IMR-90 (cell line): Measurements from ENCODE around the gene FCRL1. TPM values are rescaled to one million over a fixed set of nuclear protein-coding genes. Genes with fewer than 3 reads are reported as not detected.

Experiments used
- ATAC-seq: fragments of 200-7000 bp; cut with Tn5 transposase; 2 replicates; pipeline ENCODE4 v1.9.1; 2020; ENCODE audit warnings: low read depth, mild to moderate bottlenecking, moderate library complexity
- BruUV-seq: library from RNA; stranded (reverse); fragments of 400-500 nt; replicated peaks from 2 replicates; lab custom pipeline; 2021; lab: Mats Ljungman, UMichigan
- CTCF ChIA-PET: fragments of 300-600 bp; formaldehyde crosslinking; extraction: SDS; loops from one replicate; lab custom pipeline; 2021; ENCODE audit warnings: antibody characterized with exemption; lab: Yijun Ruan, JAX
- POLR2A ChIA-PET: fragments of 300-600 bp; sonication (Branson Sonifier 250); formaldehyde crosslinking; loops from one replicate; lab custom pipeline; 2022; ENCODE audit warnings: antibody characterized with exemption; ENCODE audit not compliant: unreplicated experiment; lab: Charles Lee
- DNase-seq: peaks from one replicate; pipeline ENCODE4 v3.0.0; 2013
- H2AFZ ChIP-seq: replicated peaks from 2 replicates; pipeline ENCODE3; 2013; ENCODE audit warnings: low read length, mild to moderate bottlenecking; ENCODE audit not compliant: poor library complexity
- H2AK5ac ChIP-seq: 2 replicates; pipeline ENCODE4 v1.6.1; 2013; ENCODE audit warnings: low read depth, low read length, inconsistent platforms
- H2AK9ac ChIP-seq: replicated peaks from 2 replicates; pipeline ENCODE3; 2013; ENCODE audit warnings: mild to moderate bottlenecking, low read depth, low read length, moderate library complexity; ENCODE audit not compliant: poor library complexity
- H2BK120ac ChIP-seq: 2 replicates; pipeline ENCODE4 v1.6.1; 2013; ENCODE audit warnings: low read depth, low read length, inconsistent platforms
- H2BK15ac ChIP-seq: 3 replicates; pipeline ENCODE4 v1.6.1; 2013; ENCODE audit warnings: low read depth, low read length, inconsistent platforms
- H2BK20ac ChIP-seq: 2 replicates; pipeline ENCODE4 v1.6.1; 2013; ENCODE audit warnings: low read depth, mild to moderate bottlenecking, inconsistent platforms, low read length, moderate library complexity
- H2BK5ac ChIP-seq: 2 replicates; pipeline ENCODE4 v1.6.1; 2013; ENCODE audit warnings: mild to moderate bottlenecking, low read depth, low read length, inconsistent platforms; ENCODE audit not compliant: poor library complexity, severe bottlenecking
- H3K14ac ChIP-seq: replicated peaks from 2 replicates; pipeline ENCODE4 v1.6.1; 2013; ENCODE audit warnings: low read depth, low read length, inconsistent platforms
- H3K18ac ChIP-seq: 2 replicates; pipeline ENCODE4 v1.6.1; 2013; ENCODE audit warnings: low read depth, low read length, control low read depth
- H3K23ac ChIP-seq: 2 replicates; pipeline ENCODE4 v1.6.1; 2013; ENCODE audit warnings: low read depth, low read length, inconsistent platforms
- H3K27ac ChIP-seq: 2 replicates; pipeline ENCODE4 v1.5.1; 2013; ENCODE audit warnings: mild to moderate bottlenecking, control low read depth, low read length; ENCODE audit not compliant: insufficient read depth
- H3K27me3 ChIP-seq: 2 replicates; pipeline ENCODE4 v1.6.1; 2013; ENCODE audit warnings: low read length; ENCODE audit not compliant: control insufficient read depth, insufficient read depth
- H3K36me3 ChIP-seq: 2 replicates; pipeline ENCODE4 v1.6.1; 2013; ENCODE audit warnings: low read length, mixed read lengths; ENCODE audit not compliant: control insufficient read depth, insufficient read depth
- H3K4ac ChIP-seq: 2 replicates; pipeline ENCODE4 v1.6.1; 2013; ENCODE audit warnings: low read depth, low read length, inconsistent platforms
- H3K4me1 ChIP-seq: 2 replicates; pipeline ENCODE4 v1.6.1; 2013; ENCODE audit warnings: low read length, mixed read lengths; ENCODE audit not compliant: control insufficient read depth, insufficient read depth
- H3K4me2 ChIP-seq: 2 replicates; pipeline ENCODE4 v1.6.1; 2013; ENCODE audit warnings: low read depth, mild to moderate bottlenecking, control low read depth, low read length, moderate library complexity
- H3K4me3 ChIP-seq: 2 replicates; pipeline ENCODE4 v1.5.1; 2013; ENCODE audit warnings: low read depth, mild to moderate bottlenecking, control low read depth, low read length, moderate library complexity; ENCODE audit not compliant: insufficient read depth
- H3K56ac ChIP-seq: 2 replicates; pipeline ENCODE4 v1.6.1; 2013; ENCODE audit warnings: low read length, inconsistent platforms; ENCODE audit not compliant: insufficient read depth; ENCODE audit errors: extremely low read depth
- H3K79me1 ChIP-seq, 2 experiments: 2 replicates each; pipeline ENCODE4 v1.6.1; 2013; ENCODE audit warnings: low read length in 2 of 2, inconsistent platforms in 1 of 2, low read depth in 1 of 2
- H3K9ac ChIP-seq: 2 replicates; pipeline ENCODE4 v1.6.1; 2013; ENCODE audit warnings: low read depth, low read length, control low read depth
- H3K9me1 ChIP-seq: 2 replicates; pipeline ENCODE4 v1.6.1; 2013; ENCODE audit warnings: low read length, inconsistent platforms; ENCODE audit not compliant: insufficient read depth
- H3K9me3 ChIP-seq: 2 replicates; pipeline ENCODE4 v1.6.1; 2013; ENCODE audit warnings: low read length; ENCODE audit not compliant: control insufficient read depth, insufficient read depth
- H4K20me1 ChIP-seq: 2 replicates; pipeline ENCODE4 v1.6.1; 2013; ENCODE audit warnings: low read length, inconsistent platforms; ENCODE audit not compliant: insufficient read depth
- H4K5ac ChIP-seq: 2 replicates; pipeline ENCODE4 v1.6.1; 2013; ENCODE audit warnings: mild to moderate bottlenecking, low read depth, low read length, control low read depth
- H4K8ac ChIP-seq, 2 experiments: 2 replicates each; pipeline ENCODE4 v1.6.1; 2013; ENCODE audit warnings: low read depth in 2 of 2, low read length in 2 of 2, control low read depth in 1 of 2, inconsistent platforms in 1 of 2
- H4K91ac ChIP-seq: 2 replicates; pipeline ENCODE4 v1.6.1; 2013; ENCODE audit warnings: low read depth, low read length, inconsistent platforms; ENCODE audit not compliant: insufficient read depth
- BHLHE40 ChIP-seq: fragments of 150-350 bp; IDR thresholded peaks from 2 replicates; pipeline ENCODE4 v1.6.1; 2016; ENCODE audit warnings: mild to moderate bottlenecking, low read depth, low read length
- CEBPB ChIP-seq: IDR thresholded peaks from 2 replicates; pipeline ENCODE4 v1.6.1; 2012; ENCODE audit warnings: low read depth, low read length, improper control_type of control experiment
- CHD1 ChIP-seq: IDR thresholded peaks from 2 replicates; pipeline ENCODE4 v1.6.1; 2012; ENCODE audit warnings: low read depth, low read length, improper control_type of control experiment
- CTCF ChIP-seq: conservative IDR thresholded peaks from 2 replicates; pipeline ENCODE4 v1.5.1; 2012; ENCODE audit warnings: mild to moderate bottlenecking, low read depth, low read length, improper control_type of control experiment
- ELK1 ChIP-seq: fragments of 150-350 bp; IDR thresholded peaks from 2 replicates; pipeline ENCODE4 v1.6.1; 2016; ENCODE audit warnings: low read depth, mild to moderate bottlenecking, low read length, moderate library complexity, borderline replicate concordance
- FOS ChIP-seq: fragments of 150-350 bp; IDR thresholded peaks from 2 replicates; pipeline ENCODE4 v1.6.1; 2016; ENCODE audit warnings: low read depth, low read length
- MAFK ChIP-seq: IDR thresholded peaks from 2 replicates; pipeline ENCODE4 v1.6.1; 2012; ENCODE audit warnings: low read depth, low read length, improper control_type of control experiment
- MAZ ChIP-seq: IDR thresholded peaks from 2 replicates; pipeline ENCODE4 v1.6.1; 2012; ENCODE audit warnings: low read depth, mild to moderate bottlenecking, low read length, improper control_type of control experiment, moderate library complexity, borderline replicate concordance
- MXI1 ChIP-seq: IDR thresholded peaks from 2 replicates; pipeline ENCODE4 v1.6.1; 2012; ENCODE audit warnings: low read depth, mild to moderate bottlenecking, low read length, moderate library complexity, borderline replicate concordance
- NFE2L2 ChIP-seq: fragments of 150-350 bp; IDR thresholded peaks from 2 replicates; pipeline ENCODE4 v1.6.1; 2016; ENCODE audit warnings: low read depth, mild to moderate bottlenecking, low read length
- POLR2A ChIP-seq: IDR thresholded peaks from 2 replicates; pipeline ENCODE4 v1.6.1; 2012; ENCODE audit warnings: mild to moderate bottlenecking, low read depth, low read length
- RAD21 ChIP-seq: IDR thresholded peaks from 2 replicates; pipeline ENCODE4 v1.6.1; 2012; ENCODE audit warnings: low read length, improper control_type of control experiment
- RCOR1 ChIP-seq: IDR thresholded peaks from 2 replicates; pipeline ENCODE4 v1.6.1; 2012; ENCODE audit warnings: mild to moderate bottlenecking, low read length, improper control_type of control experiment; ENCODE audit not compliant: insufficient replicate concordance
- RFX5 ChIP-seq: IDR thresholded peaks from 2 replicates; pipeline ENCODE4 v1.8.0; 2012; ENCODE audit warnings: low read depth, mild to moderate bottlenecking, low read length, moderate library complexity
- SMC3 ChIP-seq: fragments of 150-350 bp; IDR thresholded peaks from 2 replicates; pipeline ENCODE4 v1.6.1; 2016; ENCODE audit warnings: low read depth, mild to moderate bottlenecking, antibody characterized with exemption, low read length, moderate library complexity
- WGBS, 2 experiments: methylation state at CpG; one replicate each; pipeline versions ENCODE4 v1.1.5 to v1.1.7; 2013; ENCODE audit warnings: missing lambda C conversion rate in 2 of 2; ENCODE audit not compliant: insufficient read length in 1 of 2; ENCODE audit errors: extremely low coverage in 2 of 2; 5-methylcytosine and 5-hydroxymethylcytosine counted together
- dilution Hi-C: fragments of 300-500 bp; cut with HindIII; formaldehyde crosslinking; loops from one replicate; pipeline ENCODE4 v1.14.3; 2018; ENCODE audit warnings: low sequenced_read_pairs; ENCODE audit not compliant: unreplicated experiment
- in situ Hi-C: fragments of 300-500 bp; cut with MboI; formaldehyde crosslinking; loops from 3 replicates; pipeline ENCODE4 v1.14.3; 2019; ENCODE audit warnings: low sequenced_read_pairs, inconsistent platforms, mixed read lengths
- intact Hi-C: fragments of 100-400 bp; cut with micrococcal nuclease; formaldehyde crosslinking; loops from 2 replicates; pipeline ENCODE4 v1.10.0; 2022
- polyA plus RNA-seq, 3 experiments: library from polyadenylated mRNA; depleted of rRNA; stranded (reverse); fragments of >200 nt; gene quantifications; 2 replicates each; pipeline ENCODE4 v1.2.3, GENCODE V29; 2012; ENCODE audit warnings: low replicate concordance in 1 of 3
- total RNA-seq: library from RNA; depleted of rRNA; stranded (reverse); fragments of >200 nt; gene quantifications from 2 replicates; pipeline ENCODE4 v1.2.3, GENCODE V29; 2012
- TF ChIP-seq, protein P1 (sequence below): fragments of 150-350 bp; IDR thresholded peaks from 2 replicates; pipeline ENCODE4 v1.6.1; 2017; ENCODE audit warnings: mild to moderate bottlenecking, antibody characterized with exemption, low read length, low read depth

Gene FCRL1
- total and polyA plus RNA-seq, 2 of the 4 experiments (the other 2 are of a cell fraction), result not detected

DNA sequence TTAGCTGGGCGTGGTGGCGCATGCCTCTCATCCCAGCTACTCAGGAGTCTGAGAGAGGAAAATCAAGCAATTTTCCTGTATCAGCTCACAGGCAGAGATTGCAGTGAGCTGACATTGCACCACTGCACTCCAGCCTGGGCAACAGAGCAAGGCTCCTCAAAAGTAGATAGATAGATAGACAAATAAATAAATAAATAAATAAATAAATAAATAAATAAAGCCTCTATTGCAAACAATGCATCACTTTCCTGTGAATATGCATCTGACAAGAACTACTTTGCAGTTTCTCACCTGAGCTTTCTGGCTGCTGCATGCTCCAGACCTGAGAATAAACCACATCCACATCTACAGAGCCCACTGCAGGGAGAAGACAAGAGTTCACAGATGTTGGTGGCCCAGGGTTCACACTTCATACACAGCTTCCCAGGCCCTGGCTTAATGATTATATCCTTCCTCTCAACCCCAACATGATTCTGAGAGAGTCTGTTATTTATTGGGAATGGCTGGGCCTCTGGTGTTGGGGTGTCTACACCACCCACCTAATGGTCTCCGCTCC lies 71.6 kb downstream of the FCRL1 start:
- no peak overlapping the region for H3K4me3 ChIP-seq
- H3K27ac ChIP-seq, result no peak overlapping the region
- no peak overlapping the region for H2BK5ac ChIP-seq
- H2AK9ac ChIP-seq, result no peak overlapping the region
- H3K4me1 ChIP-seq, result no peaks in the 10 kb centered on the region
- H2BK120ac ChIP-seq, result no peak overlapping the region
- no peak overlapping the region for H2BK15ac ChIP-seq
- no peak overlapping the region for H3K56ac ChIP-seq
- H3K4ac ChIP-seq, result no peak overlapping the region
- H3K9ac ChIP-seq, result no peak overlapping the region
- H4K8ac ChIP-seq, result no peak overlapping the region
- ATAC-seq (no peak), DNase-seq (no peak)
- TF ChIP-seq RCOR1 (no peak), ELK1 (no peak), CHD1 (no peak), FOS (no peak), CTCF (no peak), RAD21 (no peak), POLR2A (no peak), BHLHE40 (no peak), NFE2L2 (no peak), SMC3 (no peak), RFX5 (no peak), MXI1 (no peak), MAFK (no peak), CEBPB (no peak), MAZ (no peak)
- TF ChIP-seq, protein P1, sequence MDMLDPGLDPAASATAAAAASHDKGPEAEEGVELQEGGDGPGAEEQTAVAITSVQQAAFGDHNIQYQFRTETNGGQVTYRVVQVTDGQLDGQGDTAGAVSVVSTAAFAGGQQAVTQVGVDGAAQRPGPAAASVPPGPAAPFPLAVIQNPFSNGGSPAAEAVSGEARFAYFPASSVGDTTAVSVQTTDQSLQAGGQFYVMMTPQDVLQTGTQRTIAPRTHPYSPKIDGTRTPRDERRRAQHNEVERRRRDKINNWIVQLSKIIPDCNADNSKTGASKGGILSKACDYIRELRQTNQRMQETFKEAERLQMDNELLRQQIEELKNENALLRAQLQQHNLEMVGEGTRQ, result no peak
- H3K18ac ChIP-seq, result no peak overlapping the region
- H3K9me3 ChIP-seq, result no peaks in the 10 kb centered on the region
- CTCF ChIA-PET, result no interaction called here
- H3K4me2 ChIP-seq, result no peak overlapping the region
- H2BK20ac ChIP-seq, result no peak overlapping the region
- WGBS, 2 experiments, result no CpG with 5 or more reads among the region's 3 CpGs
- H3K14ac ChIP-seq, result no peak overlapping the region
- no peaks in the 10 kb centered on the region for H3K36me3 ChIP-seq
- H3K79me1 ChIP-seq, result no peaks in the 10 kb centered on the region
- POLR2A ChIA-PET, result no interaction called here
- H3K27me3 ChIP-seq, result no peaks in the 10 kb centered on the region
- no peaks in the 10 kb centered on the region for H3K9me1 ChIP-seq
- no peak overlapping the region for H2AK5ac ChIP-seq
- intact Hi-C loops (no loop called here), in situ Hi-C loops (no loop called here), dilution Hi-C loops (no loop called here)
- no peaks in the 10 kb centered on the region for H4K20me1 ChIP-seq
- no TSS peak for BruUV-seq
- H4K5ac ChIP-seq, result no peak overlapping the region
- H2AFZ ChIP-seq, result no peak overlapping the region
- no peak overlapping the region for H4K91ac ChIP-seq
- H3K23ac ChIP-seq, result no peak overlapping the region
